ENCODE data around the gene PRDM15. TPM values are rescaled to one million over a fixed set of nuclear protein-coding genes. Genes with fewer than 3 reads are reported as not detected.

PRDM15 gene
- total RNA-seq, 1 donor from 2014 or later: 5.4 TPM

DNA sequence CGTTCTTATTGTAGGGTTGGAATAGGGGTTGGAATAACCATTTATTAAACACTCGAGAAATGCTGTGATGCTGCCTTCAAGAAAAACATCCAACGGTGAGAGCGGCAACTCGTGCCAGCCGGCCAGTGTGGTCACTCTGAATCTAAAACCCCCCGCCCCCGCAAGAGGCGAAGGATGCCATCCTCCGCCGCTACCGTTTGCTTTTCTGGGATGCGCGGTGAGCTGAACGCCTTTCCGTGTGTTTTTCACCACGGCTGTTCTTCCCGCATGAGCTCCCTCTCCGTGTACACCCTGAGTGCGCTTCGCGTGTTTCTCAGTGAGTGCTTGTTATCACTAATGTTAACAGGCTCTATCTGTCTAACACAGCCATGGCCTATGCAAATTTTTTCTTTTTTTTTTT, 70.3 kb downstream of the PRDM15 start:
- TF ChIP-seq, protein P1, sequence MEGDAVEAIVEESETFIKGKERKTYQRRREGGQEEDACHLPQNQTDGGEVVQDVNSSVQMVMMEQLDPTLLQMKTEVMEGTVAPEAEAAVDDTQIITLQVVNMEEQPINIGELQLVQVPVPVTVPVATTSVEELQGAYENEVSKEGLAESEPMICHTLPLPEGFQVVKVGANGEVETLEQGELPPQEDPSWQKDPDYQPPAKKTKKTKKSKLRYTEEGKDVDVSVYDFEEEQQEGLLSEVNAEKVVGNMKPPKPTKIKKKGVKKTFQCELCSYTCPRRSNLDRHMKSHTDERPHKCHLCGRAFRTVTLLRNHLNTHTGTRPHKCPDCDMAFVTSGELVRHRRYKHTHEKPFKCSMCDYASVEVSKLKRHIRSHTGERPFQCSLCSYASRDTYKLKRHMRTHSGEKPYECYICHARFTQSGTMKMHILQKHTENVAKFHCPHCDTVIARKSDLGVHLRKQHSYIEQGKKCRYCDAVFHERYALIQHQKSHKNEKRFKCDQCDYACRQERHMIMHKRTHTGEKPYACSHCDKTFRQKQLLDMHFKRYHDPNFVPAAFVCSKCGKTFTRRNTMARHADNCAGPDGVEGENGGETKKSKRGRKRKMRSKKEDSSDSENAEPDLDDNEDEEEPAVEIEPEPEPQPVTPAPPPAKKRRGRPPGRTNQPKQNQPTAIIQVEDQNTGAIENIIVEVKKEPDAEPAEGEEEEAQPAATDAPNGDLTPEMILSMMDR (IDR thresholded peaks at IDR 0.05; ENCODE audit: insufficient read depth, low read length, poor library complexity, severe bottlenecking): no peak
- DNase-seq (ENCODE audit: low read depth): no peak
- Histone ChIP-seq H3K36me3 (ENCODE audit: control insufficient read depth, insufficient read depth, low read length) (no peaks in the 10 kb centered on the region), H3K4me3 (ENCODE audit: low read depth, low read length) (no peak overlapping the region), H3K27me3 (ENCODE audit: control insufficient read depth, insufficient read depth, low read length) (no peaks in the 10 kb centered on the region)

DNA sequence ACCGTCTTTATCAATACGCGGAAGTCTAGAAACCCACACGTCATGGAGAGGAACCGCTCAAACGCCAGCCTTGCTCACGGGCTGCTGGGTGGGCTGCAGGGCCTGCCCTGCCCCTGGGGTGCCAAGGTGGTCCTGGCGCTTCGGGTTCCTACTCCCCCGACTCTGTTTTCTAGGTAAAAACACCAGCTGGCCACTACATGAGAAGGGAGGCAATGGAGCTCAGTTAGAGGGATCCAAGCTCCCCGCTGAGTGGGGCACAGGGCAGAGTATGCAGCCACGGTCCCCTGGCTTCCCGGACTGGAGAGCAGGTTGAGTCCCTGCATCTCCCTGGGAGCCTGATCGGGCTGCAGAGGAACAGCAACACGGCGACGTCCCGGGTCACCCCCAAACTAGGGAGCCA, 71.0 kb downstream of the PRDM15 start:
- no peaks in the 10 kb centered on the region for H3K36me3 ChIP-seq (ENCODE audit: control insufficient read depth, insufficient read depth, low read length)
- H3K27me3 ChIP-seq (ENCODE audit: control insufficient read depth, insufficient read depth, low read length): no peaks in the 10 kb centered on the region
- no peak for DNase-seq (ENCODE audit: low read depth)
- TF ChIP-seq, protein P1 (IDR thresholded peaks at IDR 0.05; ENCODE audit: insufficient read depth, low read length, poor library complexity, severe bottlenecking): no peak
- H3K4me3 ChIP-seq (ENCODE audit: low read depth, low read length): no peak overlapping the region

DNA sequence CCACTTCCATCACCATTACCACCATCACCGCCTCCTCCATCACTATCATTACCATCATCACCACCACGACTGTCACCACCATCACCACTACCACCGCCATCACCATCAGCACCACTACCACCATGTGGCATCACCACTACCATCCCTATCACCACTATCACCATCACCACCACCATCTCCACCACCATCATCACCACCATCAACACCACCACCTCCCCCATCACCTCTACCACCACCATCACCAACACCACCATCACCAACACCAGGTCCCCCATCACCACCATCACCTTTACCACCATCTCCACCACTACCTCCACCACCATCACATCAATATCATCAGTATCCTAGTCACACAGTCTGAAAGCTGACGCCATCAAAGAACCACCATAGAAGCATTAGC, 72.4 kb downstream of the PRDM15 start:
- Histone ChIP-seq H3K4me3 (ENCODE audit: low read depth, low read length) (no peak overlapping the region), H3K27me3 (ENCODE audit: control insufficient read depth, insufficient read depth, low read length) (no peaks in the 10 kb centered on the region), H3K36me3 (ENCODE audit: control insufficient read depth, insufficient read depth, low read length) (no peaks in the 10 kb centered on the region)
- DNase-seq (ENCODE audit: low read depth): no peak
- TF ChIP-seq, protein P1 (IDR thresholded peaks at IDR 0.05; ENCODE audit: insufficient read depth, low read length, poor library complexity, severe bottlenecking): no peak

DNA sequence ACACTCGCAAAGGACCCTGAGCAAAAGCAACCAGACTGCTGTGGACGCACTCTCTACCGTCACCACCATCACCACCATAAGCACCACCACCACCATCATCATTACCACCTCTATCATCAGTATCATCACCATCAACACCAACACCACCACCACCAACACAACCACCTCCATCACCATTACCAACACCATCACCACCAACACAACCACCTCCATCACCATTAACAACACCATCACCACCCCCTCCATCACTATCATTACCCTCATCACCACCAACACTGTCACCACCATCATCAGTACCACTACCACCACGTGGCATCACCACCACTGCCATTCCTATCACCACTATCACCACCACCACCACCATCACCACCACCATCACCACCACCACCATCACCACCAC, 73.5 kb downstream of the PRDM15 start:
- TF ChIP-seq, protein P1 (IDR thresholded peaks at IDR 0.05; ENCODE audit: insufficient read depth, low read length, poor library complexity, severe bottlenecking): no peak
- Histone ChIP-seq H3K4me3 (ENCODE audit: low read depth, low read length) (no peak overlapping the region), H3K27me3 (ENCODE audit: control insufficient read depth, insufficient read depth, low read length) (no peaks in the 10 kb centered on the region), H3K36me3 (ENCODE audit: control insufficient read depth, insufficient read depth, low read length) (no peaks in the 10 kb centered on the region)
- no peak for DNase-seq (ENCODE audit: low read depth)

DNA sequence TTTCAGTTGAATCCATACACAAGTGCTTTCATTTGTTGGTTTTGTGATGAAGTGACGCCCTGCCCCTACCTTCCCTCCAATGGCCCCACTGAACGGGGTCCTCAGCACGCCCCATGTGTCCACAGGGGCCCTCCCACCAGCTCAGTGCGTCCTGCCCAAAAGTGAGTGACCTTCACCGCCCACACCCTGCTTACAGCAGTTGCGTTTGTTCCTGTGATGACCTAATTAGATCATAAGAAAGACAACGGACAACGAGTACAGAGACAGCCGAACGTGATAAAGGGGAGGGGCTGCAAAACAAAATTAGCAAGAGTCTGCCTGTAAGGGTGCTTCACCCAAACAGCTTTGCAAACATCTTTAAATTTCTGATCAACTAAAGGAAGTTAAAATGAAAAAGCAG, 74.1 kb downstream of the PRDM15 start:
- DNase-seq (ENCODE audit: low read depth): no peak
- TF ChIP-seq, protein P1 (IDR thresholded peaks at IDR 0.05; ENCODE audit: insufficient read depth, low read length, poor library complexity, severe bottlenecking): no peak
- no peak overlapping the region for H3K4me3 ChIP-seq (ENCODE audit: low read depth, low read length)
- no peaks in the 10 kb centered on the region for H3K27me3 ChIP-seq (ENCODE audit: control insufficient read depth, insufficient read depth, low read length)
- no peaks in the 10 kb centered on the region for H3K36me3 ChIP-seq (ENCODE audit: control insufficient read depth, insufficient read depth, low read length)

DNA sequence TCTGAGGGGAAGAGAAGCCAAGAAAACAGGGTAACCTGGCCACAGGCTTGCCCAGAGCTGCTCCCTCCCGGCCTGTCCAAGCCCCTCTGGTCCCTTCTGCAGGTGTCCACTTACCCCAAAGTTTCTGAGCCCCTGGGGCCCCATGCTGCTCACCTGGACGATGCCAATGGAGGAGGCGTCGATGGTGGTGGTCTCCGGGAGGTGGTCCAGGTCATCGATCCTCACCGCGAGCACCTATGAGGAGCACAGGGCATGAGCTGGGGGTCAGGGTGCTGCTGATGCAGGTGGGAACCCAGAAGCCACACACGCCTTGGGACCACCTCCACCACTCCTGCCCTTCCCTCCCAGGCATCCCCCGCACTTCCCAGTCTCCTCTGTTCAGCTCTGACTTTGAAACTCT, 74.8 kb downstream of the PRDM15 start:
- H3K36me3 ChIP-seq (ENCODE audit: control insufficient read depth, insufficient read depth, low read length): no peaks in the 10 kb centered on the region
- H3K27me3 ChIP-seq (ENCODE audit: control insufficient read depth, insufficient read depth, low read length): no peaks in the 10 kb centered on the region
- TF ChIP-seq, protein P1 (IDR thresholded peaks at IDR 0.05; ENCODE audit: insufficient read depth, low read length, poor library complexity, severe bottlenecking): no peak
- DNase-seq (ENCODE audit: low read depth): no peak
- H3K4me3 ChIP-seq (ENCODE audit: low read depth, low read length): no peak overlapping the region

All from kidney epithelial cell (primary cell).